CD4-positive, alpha-beta T cell treated with Interleukin-2 at 100 ng/mL for 4 hours (primary cell): ENCODE measurements around the gene CDCA5.

Source experiments
- DNase-seq: peaks from one replicate; pipeline ENCODE4 v3.0.0-alpha.2; 2020; ENCODE audit warnings: low spot score

Gene CDCA5

DNA sequence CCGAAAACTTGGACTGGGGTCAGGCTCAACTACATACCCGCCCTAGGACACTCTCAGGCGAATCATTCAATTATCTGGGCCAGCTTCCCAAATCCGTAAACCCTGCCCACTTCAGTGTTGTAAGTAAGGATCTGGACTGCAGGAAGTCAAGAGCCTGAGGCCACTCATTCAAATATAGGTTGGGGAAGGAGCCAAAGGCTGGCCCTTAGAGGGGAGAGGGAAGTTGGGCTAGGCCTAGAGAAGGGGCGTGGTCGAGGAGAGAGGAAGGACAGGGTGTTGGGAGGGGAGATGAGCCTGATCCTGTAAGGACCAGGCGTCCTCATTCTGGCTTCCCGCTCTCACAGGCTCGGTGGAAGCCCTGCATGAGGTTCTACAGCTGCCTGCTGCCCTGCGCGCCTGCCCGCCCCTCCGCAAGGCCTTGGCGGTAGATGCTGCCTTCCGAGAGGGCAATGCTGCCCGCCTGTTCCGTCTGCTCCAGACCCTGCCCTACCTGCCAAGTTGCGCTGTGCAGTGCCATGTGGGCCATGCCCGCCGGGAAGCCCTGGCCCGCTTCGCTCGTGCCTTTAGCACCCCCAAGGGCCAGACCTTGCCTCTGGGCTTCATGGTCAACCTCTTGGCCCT is 39.8 kb downstream of the CDCA5 start:
- no peak for DNase-seq

DNA sequence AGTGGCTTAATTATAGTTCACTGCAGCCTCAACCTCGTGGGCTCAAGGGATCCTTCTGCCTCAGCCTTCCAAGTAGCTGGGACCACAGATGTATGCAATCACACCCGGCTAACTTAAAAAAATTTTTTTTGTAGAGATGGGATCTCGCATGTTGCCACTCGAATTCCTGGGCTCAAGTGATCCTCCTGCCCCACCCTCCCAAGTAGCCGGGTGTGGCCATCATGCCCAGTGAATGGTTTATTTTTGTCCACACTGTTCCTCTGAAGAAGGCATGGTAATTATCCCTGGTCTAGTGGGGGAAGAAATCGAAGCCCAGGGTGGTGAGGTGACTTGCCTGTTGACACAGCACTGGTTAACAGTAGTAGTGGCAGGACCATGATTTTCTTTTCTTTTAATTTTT is 40.9 kb downstream of the CDCA5 start:
- no peak for DNase-seq

DNA sequence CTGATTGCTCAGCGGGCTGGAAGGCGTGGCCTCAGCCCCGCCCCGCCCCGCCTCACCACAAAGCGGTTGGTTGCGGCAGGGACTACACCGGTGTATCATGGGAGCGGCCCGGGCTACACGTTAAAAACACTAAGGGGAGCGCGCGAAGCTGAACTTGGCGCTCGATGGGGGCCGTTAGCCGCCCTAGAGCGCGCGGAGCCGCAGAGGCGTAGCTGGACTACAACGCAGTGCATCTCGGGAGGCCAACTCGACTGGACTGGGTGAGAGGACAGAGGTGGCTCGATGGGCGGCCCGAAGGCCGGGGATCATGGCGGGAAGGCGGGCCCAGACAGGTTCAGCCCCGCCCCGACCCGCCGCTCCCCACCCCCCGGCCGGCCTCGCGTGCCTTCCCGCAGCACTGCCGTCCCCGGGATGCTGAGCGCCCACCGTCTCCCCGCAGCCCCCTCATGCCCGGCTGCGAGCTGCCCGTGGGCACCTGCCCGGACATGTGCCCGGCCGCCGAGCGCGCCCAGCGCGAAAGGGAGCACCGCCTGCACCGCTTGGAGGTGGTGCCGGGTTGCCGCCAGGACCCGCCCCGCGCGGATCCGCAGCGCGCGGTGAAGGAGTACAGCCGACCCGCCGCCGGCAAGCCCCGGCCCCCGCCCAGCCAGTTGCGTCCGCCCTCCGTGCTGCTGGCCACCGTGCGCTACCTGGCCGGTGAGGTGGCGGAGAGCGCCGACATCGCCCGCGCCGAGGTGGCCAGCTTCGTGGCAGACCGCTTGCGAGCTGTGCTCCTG is 42.8 kb downstream of the CDCA5 start, which contains the start of gene SAC3D1:
SAC3D1 (plus strand) TSS at position 364 of the 776 bp plus-strand sequence; CDS start at position 447, 83 bp downstream.
- DNase-seq = peak; percentile 89

DNA sequence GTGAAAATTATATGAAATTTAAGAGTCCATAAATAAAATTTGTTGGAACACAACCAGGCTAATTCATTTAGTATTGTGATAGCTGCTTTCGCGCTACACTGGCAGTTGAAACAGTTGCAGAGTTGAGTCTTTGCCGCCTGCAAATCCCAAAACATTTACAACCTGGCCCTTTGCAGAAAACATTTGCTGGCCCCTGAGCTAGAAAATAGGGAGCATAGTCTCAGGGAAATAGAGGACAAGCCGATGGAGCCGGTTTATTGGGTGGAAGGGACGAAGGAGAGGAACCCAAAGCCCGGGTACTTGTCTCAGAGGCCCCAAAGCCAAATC is 43.4 kb downstream of the CDCA5 start:
- no peak for DNase-seq

DNA sequence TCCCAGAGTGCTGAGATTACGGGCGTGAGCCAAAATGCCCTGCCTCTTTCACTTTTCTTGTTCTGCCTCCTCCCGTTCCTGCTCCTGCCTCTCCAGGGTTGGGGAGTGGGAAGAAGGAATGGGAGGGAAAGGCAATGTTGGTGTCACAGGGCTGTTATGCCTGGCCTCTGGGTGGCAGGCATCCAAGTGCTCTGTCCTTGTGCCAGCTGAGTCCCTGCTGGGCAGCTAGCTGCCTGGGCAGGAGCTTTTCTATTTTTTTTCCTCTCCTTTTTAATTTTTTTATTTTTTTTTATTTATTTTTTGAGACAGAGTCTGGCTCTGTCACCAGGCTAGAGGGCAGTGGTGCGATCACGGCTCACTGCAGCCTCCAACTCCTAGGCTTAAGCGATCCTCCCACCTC is 46.9 kb downstream of the CDCA5 start:
- DNase-seq = no peak

DNA sequence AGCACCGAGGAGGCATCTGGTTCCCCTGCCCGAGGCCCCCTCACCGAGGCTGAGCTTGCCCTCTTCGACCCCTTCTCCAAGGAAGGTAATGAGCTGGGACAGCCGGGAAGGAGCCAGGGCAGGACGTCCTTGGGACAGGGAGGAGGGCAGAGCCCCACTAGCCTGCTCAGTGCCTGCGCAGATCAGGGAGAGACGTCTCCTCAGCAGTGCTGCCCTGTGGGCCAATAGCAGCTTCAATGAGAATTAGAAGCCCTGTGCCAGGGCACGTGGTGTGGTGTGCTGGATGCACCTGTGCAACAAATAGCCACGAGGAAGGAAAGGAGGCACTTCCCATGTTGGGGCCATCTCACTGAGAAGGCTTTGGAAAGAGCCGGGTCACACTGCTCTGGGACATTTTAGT is 48.3 kb downstream of the CDCA5 start:
- no peak for DNase-seq

DNA sequence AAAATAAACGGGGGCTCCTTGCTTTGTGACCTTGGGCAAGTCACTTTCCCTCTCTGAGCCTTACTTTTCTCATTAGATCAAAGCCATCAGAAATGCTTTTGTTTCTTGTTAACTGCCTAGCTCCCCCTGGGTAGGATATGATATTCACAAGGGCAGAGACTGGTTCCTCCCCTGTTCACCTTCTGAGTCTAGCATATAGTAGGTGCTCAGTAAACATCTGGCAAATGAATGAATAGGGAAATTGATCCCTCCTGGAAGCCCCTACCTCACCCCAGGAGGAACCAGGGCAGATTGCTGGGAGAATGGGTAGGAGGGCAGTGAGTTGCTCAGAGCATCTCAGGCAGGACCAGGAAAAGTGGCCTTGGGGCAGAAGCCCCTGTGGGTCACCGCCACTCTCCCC is 49.4 kb downstream of the CDCA5 start:
- no peak for DNase-seq

DNA sequence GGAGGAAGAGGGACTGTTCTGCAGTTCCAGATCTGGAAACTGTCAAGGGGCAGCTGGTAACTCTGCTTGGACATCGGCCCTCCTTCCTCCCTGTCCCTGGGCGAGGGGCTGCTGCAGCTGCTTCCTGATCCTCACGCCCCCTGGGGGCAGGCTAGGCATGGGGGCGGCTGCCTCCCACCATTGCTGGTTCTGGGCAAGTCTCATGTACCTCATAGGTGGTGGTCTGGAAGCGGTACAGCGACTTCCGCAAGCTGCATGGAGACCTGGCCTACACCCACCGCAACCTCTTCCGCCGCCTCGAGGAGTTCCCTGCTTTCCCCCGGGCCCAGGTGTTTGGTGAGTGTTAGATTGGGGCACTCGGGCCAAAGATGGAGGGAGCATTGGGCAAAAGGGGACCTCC is 51.6 kb downstream of the CDCA5 start:
- no peak for DNase-seq
